Osteoblast (primary cell): Measurements from ENCODE around the gene UMODL1. TPM values are rescaled to one million over a fixed set of nuclear protein-coding genes. Genes with fewer than 3 reads are reported as not detected.

Experiments used
- DNase-seq: peaks from one replicate; pipeline ENCODE4 v3.0.0; 2011; ENCODE audit warnings: low spot score, mixed read lengths; ENCODE audit not compliant: insufficient read length; ENCODE audit errors: missing footprints
- H2AFZ ChIP-seq: 2 replicates; pipeline ENCODE4 v1.6.0; 2011; ENCODE audit warnings: mild to moderate bottlenecking, low read length
- H3K27ac ChIP-seq: 2 replicates; pipeline ENCODE4 v1.5.1; 2011; ENCODE audit warnings: mild to moderate bottlenecking, low read depth, low read length, moderate library complexity
- H3K27me3 ChIP-seq: 2 replicates; pipeline ENCODE4 v1.6.0; 2012; ENCODE audit warnings: mild to moderate bottlenecking, control low read depth, inconsistent platforms, low read length, moderate library complexity; ENCODE audit not compliant: insufficient read depth
- H3K36me3 ChIP-seq: 2 replicates; pipeline ENCODE4 v1.5.1; 2011; ENCODE audit warnings: mild to moderate bottlenecking, low read length, control low read depth, moderate library complexity; ENCODE audit not compliant: insufficient read depth
- H3K4me1 ChIP-seq: 2 replicates; pipeline ENCODE4 v1.5.1; 2011; ENCODE audit warnings: mild to moderate bottlenecking, low read length, control low read depth, moderate library complexity; ENCODE audit not compliant: insufficient read depth
- H3K4me2 ChIP-seq: 2 replicates; pipeline ENCODE4 v1.6.0; 2011; ENCODE audit warnings: mild to moderate bottlenecking, low read length; ENCODE audit not compliant: insufficient read depth
- H3K4me3 ChIP-seq: fragments of 200-600 bp; sonication (generic); 3 replicates; pipeline ENCODE4 v1.5.1; 2012; ENCODE audit warnings: mild to moderate bottlenecking, low read length, inconsistent platforms; ENCODE audit not compliant: insufficient read depth
- H3K79me2 ChIP-seq: 2 replicates; pipeline ENCODE4 v1.6.0; 2012; ENCODE audit warnings: mild to moderate bottlenecking, low read length, control low read depth, inconsistent platforms; ENCODE audit not compliant: insufficient read depth
- H3K9me3 ChIP-seq: 2 replicates; pipeline ENCODE4 v1.5.1; 2011; ENCODE audit warnings: low read depth, low read length, control low read depth
- H4K20me1 ChIP-seq: 2 replicates; pipeline ENCODE4 v1.6.0; 2012; ENCODE audit warnings: mild to moderate bottlenecking, low read length, control low read depth; ENCODE audit not compliant: insufficient read depth
- CTCF ChIP-seq: IDR thresholded peaks from 2 replicates; pipeline ENCODE4 v1.5.1; 2011; ENCODE audit warnings: mild to moderate bottlenecking, low read depth, low read length, moderate library complexity; ENCODE audit errors: extremely low read depth
- total RNA-seq: library from RNA; depleted of rRNA; stranded (reverse); fragments of >200 nt; gene quantifications from 2 replicates; pipeline ENCODE4 v1.2.3, GENCODE V29; 2012

Gene UMODL1
- total RNA-seq, 1 donor: not detected

- no peak for TF ChIP-seq CTCF
Measured at GRCh38 chr21:42031816-42032215, 39.3 kb upstream of the UMODL1 start.

GRCh38 chr21:42032266-42032665, 38.9 kb upstream of the UMODL1 start:
- H3K27ac ChIP-seq: no peak overlapping the region
- H3K79me2 ChIP-seq: no peaks in the 10 kb centered on the region
- no peaks in the 10 kb centered on the region for H3K36me3 ChIP-seq
- H2AFZ ChIP-seq: no peak overlapping the region
- H3K27me3 ChIP-seq: peaks cover 4% of the 10 kb centered on the region
- no peak overlapping the region for H3K4me2 ChIP-seq
- no peak for DNase-seq
- H3K9me3 ChIP-seq: no peaks in the 10 kb centered on the region
- no peak for TF ChIP-seq CTCF
- no peak overlapping the region for H3K4me3 ChIP-seq
- H4K20me1 ChIP-seq: no peaks in the 10 kb centered on the region
- no peaks in the 10 kb centered on the region for H3K4me1 ChIP-seq

More at GRCh38 chr21:42031816-42032215, 39.3 kb upstream of the UMODL1 start:
- H3K4me3 ChIP-seq: no peak overlapping the region
- H3K9me3 ChIP-seq: no peaks in the 10 kb centered on the region
- H3K36me3 ChIP-seq: no peaks in the 10 kb centered on the region
- H3K4me2 ChIP-seq: no peak overlapping the region
- H3K79me2 ChIP-seq: no peaks in the 10 kb centered on the region
- H3K4me1 ChIP-seq: no peaks in the 10 kb centered on the region
- peaks cover 4% of the 10 kb centered on the region for H3K27me3 ChIP-seq
- H3K27ac ChIP-seq: no peak overlapping the region
- no peaks in the 10 kb centered on the region for H4K20me1 ChIP-seq
- no peak for DNase-seq
- no peak overlapping the region for H2AFZ ChIP-seq

GRCh38 chr21:42032968-42033367, 38.1 kb upstream of the UMODL1 start:
- Histone ChIP-seq H3K4me2 (no peak overlapping the region), H3K9me3 (no peaks in the 10 kb centered on the region), H4K20me1 (no peaks in the 10 kb centered on the region), H3K79me2 (no peaks in the 10 kb centered on the region), H3K27me3 (peaks cover 4% of the 10 kb centered on the region), H2AFZ (no peak overlapping the region), H3K27ac (no peak overlapping the region), H3K4me3 (no peak overlapping the region), H3K36me3 (no peaks in the 10 kb centered on the region), H3K4me1 (no peaks in the 10 kb centered on the region)
- no peak for DNase-seq
- no peak for TF ChIP-seq CTCF

GRCh38 chr21:42036313-42036712, 34.8 kb upstream of the UMODL1 start:
- Histone ChIP-seq H3K4me2 (no peak overlapping the region), H3K4me1 (peaks cover 21% of the 10 kb centered on the region), H2AFZ (no peak overlapping the region), H3K4me3 (no peak overlapping the region), H3K36me3 (no peaks in the 10 kb centered on the region), H3K79me2 (no peaks in the 10 kb centered on the region), H3K9me3 (no peaks in the 10 kb centered on the region), H4K20me1 (no peaks in the 10 kb centered on the region), H3K27ac (no peak overlapping the region), H3K27me3 (peaks cover 4% of the 10 kb centered on the region)
- no peak for DNase-seq
- no peak for TF ChIP-seq CTCF
